DOHH2 (cell line): ENCODE results near the gene SLIT1.
A peak's percentile ranks its signal among the peaks of the same experiment; 100 is the strongest.

Experiments
- H3F3A ChIP-seq: fragments of 200-600 bp; sonication (generic), shearing (Covaris generic); 2 replicates; pipeline ENCODE4 v1.6.0; 2016; ENCODE audit warnings: antibody characterized with exemption, mild to moderate bottlenecking; ENCODE audit not compliant: control insufficient read depth, insufficient read depth
- H3K27ac ChIP-seq: fragments of 200-600 bp; sonication (generic); 2 replicates; pipeline ENCODE4 v1.5.1; 2014; ENCODE audit warnings: low read depth, mild to moderate bottlenecking, low read length, moderate library complexity
- H3K27me3 ChIP-seq: fragments of 200-600 bp; sonication (generic); 2 replicates; pipeline ENCODE4 v1.6.1; 2014; ENCODE audit warnings: mild to moderate bottlenecking, low read length, mixed read lengths; ENCODE audit not compliant: control insufficient read depth
- H3K36me3 ChIP-seq: fragments of 200-600 bp; sonication (generic); 2 replicates; pipeline ENCODE4 v1.6.1; 2014; ENCODE audit warnings: mild to moderate bottlenecking, low read length, moderate library complexity, mixed read lengths; ENCODE audit not compliant: control insufficient read depth
- H3K4me1 ChIP-seq: fragments of 200-600 bp; sonication (generic); 2 replicates; pipeline ENCODE4 v1.6.1; 2014; ENCODE audit warnings: mild to moderate bottlenecking, low read length, mixed read lengths; ENCODE audit not compliant: control insufficient read depth
- H3K4me2 ChIP-seq: fragments of 200-600 bp; sonication (generic); 2 replicates; pipeline ENCODE4 v1.6.0; 2014; ENCODE audit warnings: mild to moderate bottlenecking, low read length, moderate library complexity
- H3K4me3 ChIP-seq: fragments of 200-600 bp; sonication (generic); 2 replicates; pipeline ENCODE4 v1.5.1; 2014; ENCODE audit warnings: mild to moderate bottlenecking, low read length, mixed read lengths
- H3K79me2 ChIP-seq: fragments of 200-600 bp; sonication (generic); 2 replicates; pipeline ENCODE4 v1.6.1; 2014; ENCODE audit warnings: mild to moderate bottlenecking, low read length, mixed read lengths; ENCODE audit not compliant: control insufficient read depth
- H3K9me2 ChIP-seq: fragments of 200-600 bp; sonication (generic); replicated peaks from 2 replicates; pipeline ENCODE4 v1.6.1; 2014; ENCODE audit warnings: mild to moderate bottlenecking, low read length, mixed read lengths; ENCODE audit not compliant: control insufficient read depth
- H3K9me3 ChIP-seq: fragments of 200-600 bp; sonication (generic); 2 replicates; pipeline ENCODE4 v1.6.1; 2014; ENCODE audit warnings: antibody characterized with exemption, low read length, mixed read lengths; ENCODE audit not compliant: control insufficient read depth, insufficient read depth
- H4K20me1 ChIP-seq: fragments of 200-600 bp; sonication (generic); 2 replicates; pipeline ENCODE4 v1.6.0; 2014; ENCODE audit warnings: low read depth, mild to moderate bottlenecking, antibody characterized with exemption, low read length, moderate library complexity; ENCODE audit not compliant: control insufficient read depth, insufficient read depth
- EZH2phosphoT487 ChIP-seq: fragments of 200-600 bp; sonication (generic); IDR thresholded peaks from 2 replicates; pipeline ENCODE4 v1.6.1; 2017; ENCODE audit warnings: borderline replicate concordance, mild to moderate bottlenecking, antibody characterized with exemption, low read length, moderate library complexity, mixed read lengths
- TF ChIP-seq, protein P1 (sequence below): fragments of 200-600 bp; sonication (generic); IDR thresholded peaks from one replicate; pipeline ENCODE4 v1.5.1; 2014; ENCODE audit warnings: antibody characterized with exemption, mild to moderate bottlenecking, low read depth, low read length; ENCODE audit not compliant: poor library complexity, severe bottlenecking

Gene SLIT1

GRCh38 chr10:97028832-97029178, 157.0 kb downstream of the SLIT1 start:
- Histone ChIP-seq H3K27ac (no peak overlapping the region), H3F3A (no peaks in the 10 kb centered on the region), H3K36me3 (no peaks in the 10 kb centered on the region), H4K20me1 (no peaks in the 10 kb centered on the region), H3K4me3 (no peak overlapping the region), H3K4me1 (peaks cover 6% of the 10 kb centered on the region), H3K9me2 (no peaks in the 10 kb centered on the region), H3K4me2 (no peak overlapping the region), H3K27me3 (peaks cover 6% of the 10 kb centered on the region; the same call in 1 of the 2 replicates), H3K79me2 (no peaks in the 10 kb centered on the region), H3K9me3 (no peaks in the 10 kb centered on the region)
- no peak for TF ChIP-seq EZH2phosphoT487
- TF ChIP-seq, protein P1, sequence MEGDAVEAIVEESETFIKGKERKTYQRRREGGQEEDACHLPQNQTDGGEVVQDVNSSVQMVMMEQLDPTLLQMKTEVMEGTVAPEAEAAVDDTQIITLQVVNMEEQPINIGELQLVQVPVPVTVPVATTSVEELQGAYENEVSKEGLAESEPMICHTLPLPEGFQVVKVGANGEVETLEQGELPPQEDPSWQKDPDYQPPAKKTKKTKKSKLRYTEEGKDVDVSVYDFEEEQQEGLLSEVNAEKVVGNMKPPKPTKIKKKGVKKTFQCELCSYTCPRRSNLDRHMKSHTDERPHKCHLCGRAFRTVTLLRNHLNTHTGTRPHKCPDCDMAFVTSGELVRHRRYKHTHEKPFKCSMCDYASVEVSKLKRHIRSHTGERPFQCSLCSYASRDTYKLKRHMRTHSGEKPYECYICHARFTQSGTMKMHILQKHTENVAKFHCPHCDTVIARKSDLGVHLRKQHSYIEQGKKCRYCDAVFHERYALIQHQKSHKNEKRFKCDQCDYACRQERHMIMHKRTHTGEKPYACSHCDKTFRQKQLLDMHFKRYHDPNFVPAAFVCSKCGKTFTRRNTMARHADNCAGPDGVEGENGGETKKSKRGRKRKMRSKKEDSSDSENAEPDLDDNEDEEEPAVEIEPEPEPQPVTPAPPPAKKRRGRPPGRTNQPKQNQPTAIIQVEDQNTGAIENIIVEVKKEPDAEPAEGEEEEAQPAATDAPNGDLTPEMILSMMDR: no peak

DNA sequence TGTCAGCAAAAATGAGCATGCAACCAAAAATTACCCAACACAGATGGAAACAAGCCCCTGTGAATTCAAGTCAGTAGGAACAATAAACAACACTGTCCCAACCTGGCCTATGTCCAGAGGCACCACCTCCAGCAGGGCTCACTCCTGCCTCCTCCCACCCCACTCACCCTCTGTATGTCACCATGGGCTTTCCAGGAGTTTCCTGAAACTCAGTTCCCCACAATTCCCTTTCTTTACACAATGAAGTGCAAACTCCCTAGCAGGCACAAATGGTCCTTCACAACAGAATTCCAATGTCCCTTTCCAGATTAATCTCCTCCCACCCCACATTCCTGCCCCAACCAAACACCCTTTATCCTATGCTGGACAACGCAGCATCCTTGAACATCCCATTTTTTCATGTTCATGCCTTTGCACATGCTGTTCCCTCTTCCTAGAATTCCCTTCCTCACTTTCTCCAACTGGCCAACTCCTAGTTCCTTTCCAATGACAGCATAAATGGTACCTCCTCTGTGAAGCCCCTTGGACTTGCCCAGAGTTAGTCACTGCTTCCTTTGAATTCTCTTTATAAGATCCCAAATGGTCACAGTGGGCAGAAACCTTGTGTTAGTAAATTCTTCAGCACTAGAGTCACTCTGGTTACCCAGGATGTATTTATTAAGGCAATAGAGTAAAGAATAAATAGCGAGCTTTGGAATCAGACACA, 157.5 kb downstream of the SLIT1 start:
- H3K9me3 ChIP-seq: no peaks in the 10 kb centered on the region
- H3K4me1 ChIP-seq: peaks cover 8% of the 10 kb centered on the region
- no peak overlapping the region for H3K4me2 ChIP-seq
- no peaks in the 10 kb centered on the region for H3K79me2 ChIP-seq
- H3F3A ChIP-seq: no peaks in the 10 kb centered on the region
- H4K20me1 ChIP-seq: no peaks in the 10 kb centered on the region
- H3K9me2 ChIP-seq: no peaks in the 10 kb centered on the region
- H3K27me3 ChIP-seq: peaks cover 6% of the 10 kb centered on the region; the same call in 1 of the 2 replicates
- no peak overlapping the region for H3K4me3 ChIP-seq
- no peak overlapping the region for H3K27ac ChIP-seq
- no peak for TF ChIP-seq EZH2phosphoT487
- TF ChIP-seq, protein P1: no peak
- no peaks in the 10 kb centered on the region for H3K36me3 ChIP-seq

GRCh38 chr10:97025613-97026242, 160.0 kb downstream of the SLIT1 start:
- Histone ChIP-seq H3K4me3 (no peak overlapping the region), H3K79me2 (no peaks in the 10 kb centered on the region), H3K36me3 (no peaks in the 10 kb centered on the region), H4K20me1 (no peaks in the 10 kb centered on the region), H3F3A (no peaks in the 10 kb centered on the region), H3K27me3 (peaks cover 6% of the 10 kb centered on the region; the same call in 1 of the 2 replicates), H3K9me3 (no peaks in the 10 kb centered on the region), H3K9me2 (no peaks in the 10 kb centered on the region), H3K4me2 (no peak overlapping the region), H3K4me1 (peaks cover 20% of the 10 kb centered on the region), H3K27ac (no peak overlapping the region)
- TF ChIP-seq, protein P1: peak; percentile 90
- TF ChIP-seq EZH2phosphoT487: no peak
